Upper lobe of left lung (tissue), 6 donors: ENCODE measurements around the gene IFI30. TPM values are rescaled to one million over a fixed set of nuclear protein-coding genes. Genes with fewer than 3 reads are reported as not detected.
"Not testable (repeated sequence)": the region's sequence is repeated elsewhere in the genome, so short reads cannot be mapped to it uniquely, and the experiment has no call there.

Experiments
- ATAC-seq, 2 donors: fragments of 200-7000 bp; cut with Tn5 transposase; one replicate each; pipeline ENCODE4 v1.9.1; 2022; ENCODE audit warnings: mild to moderate bottlenecking in 2 of 2, moderate library complexity in 2 of 2; ENCODE audit not compliant: low FRiP score in 2 of 2
- DNase-seq, 2 donors: peaks; one replicate each; pipeline ENCODE4 v3.0.0-alpha.2; 2019 to 2020
- H3K27ac ChIP-seq, 4 donors: fragments of 200-600 bp; sonication (generic); one replicate each; pipeline ENCODE4 v1.5.1; 2016 to 2019
- H3K27me3 ChIP-seq, 4 donors: fragments of 200-600 bp; sonication (generic); one replicate each; pipeline ENCODE4 v1.5.1; 2017 to 2019
- H3K36me3 ChIP-seq, 4 donors: fragments of 200-600 bp; sonication (generic); one replicate each; pipeline ENCODE4 v1.5.1; 2016 to 2019
- H3K4me1 ChIP-seq, 4 donors: fragments of 200-600 bp; sonication (generic); one replicate each; pipeline ENCODE4 v1.5.1; 2018 to 2019
- H3K4me3 ChIP-seq, 4 donors: fragments of 200-600 bp; sonication (generic); one replicate each; pipeline ENCODE4 v1.5.1; 2017 to 2019; ENCODE audit warnings: mild to moderate bottlenecking in 2 of 4, moderate library complexity in 1 of 4
- H3K9me3 ChIP-seq, 4 donors: fragments of 200-600 bp; sonication (generic); one replicate each; pipeline ENCODE4 v1.5.1; 2018 to 2019
- EP300 ChIP-seq, 4 donors: sonication (generic); formaldehyde crosslinking; IDR thresholded peaks; one replicate each; pipeline ENCODE4 v1.5.1; 2017; ENCODE audit warnings: antibody characterized with exemption in 4 of 4, control low read depth in 2 of 4
- POLR2A ChIP-seq, 4 donors: fragments of 450-650 bp; IDR thresholded peaks; one replicate each; pipeline ENCODE4 v1.5.1; 2016 to 2017; ENCODE audit warnings: antibody characterized with exemption in 4 of 4, mild to moderate bottlenecking in 2 of 4
- POLR2AphosphoS5 ChIP-seq, 2 donors: sonication (generic); formaldehyde crosslinking; IDR thresholded peaks; one replicate each; pipeline ENCODE4 v1.5.1; 2017; ENCODE audit warnings: antibody characterized with exemption in 2 of 2
- WGBS, 2 donors: methylation state at CpG; one replicate each; pipeline ENCODE4 v1.1.5; 2017 to 2018; 5-methylcytosine and 5-hydroxymethylcytosine counted together
- total RNA-seq, 6 donors: library from RNA; depleted of rRNA in 4 of 6; stranded (reverse); fragments of >200 nt in 4 of 6; gene quantifications; one replicate each; pipeline versions ENCODE4 v1.1.0 to v1.2.1, GENCODE V29; 2016 to 2021
- TF ChIP-seq, protein P1 (sequence below), 6 experiments: fragments of 450-650 bp in 4 of 6; fragments of 200-600 bp in 2 of 6; sonication (generic) in 2 of 6; IDR thresholded peaks; one replicate each; pipeline ENCODE4 v1.5.1; 2016 to 2019; ENCODE audit warnings: antibody characterized with exemption in 6 of 6
- donor health status: DM: no; HTN: no; CAD: no; lungs with moderate emphysema.
- donor health status: DM: no; HTN: yes; CAD: no; lungs with severe emphysema.

Gene IFI30
- total RNA-seq, 6 donors from 2014 or later: 228 to 764 (median 476) TPM

DNA sequence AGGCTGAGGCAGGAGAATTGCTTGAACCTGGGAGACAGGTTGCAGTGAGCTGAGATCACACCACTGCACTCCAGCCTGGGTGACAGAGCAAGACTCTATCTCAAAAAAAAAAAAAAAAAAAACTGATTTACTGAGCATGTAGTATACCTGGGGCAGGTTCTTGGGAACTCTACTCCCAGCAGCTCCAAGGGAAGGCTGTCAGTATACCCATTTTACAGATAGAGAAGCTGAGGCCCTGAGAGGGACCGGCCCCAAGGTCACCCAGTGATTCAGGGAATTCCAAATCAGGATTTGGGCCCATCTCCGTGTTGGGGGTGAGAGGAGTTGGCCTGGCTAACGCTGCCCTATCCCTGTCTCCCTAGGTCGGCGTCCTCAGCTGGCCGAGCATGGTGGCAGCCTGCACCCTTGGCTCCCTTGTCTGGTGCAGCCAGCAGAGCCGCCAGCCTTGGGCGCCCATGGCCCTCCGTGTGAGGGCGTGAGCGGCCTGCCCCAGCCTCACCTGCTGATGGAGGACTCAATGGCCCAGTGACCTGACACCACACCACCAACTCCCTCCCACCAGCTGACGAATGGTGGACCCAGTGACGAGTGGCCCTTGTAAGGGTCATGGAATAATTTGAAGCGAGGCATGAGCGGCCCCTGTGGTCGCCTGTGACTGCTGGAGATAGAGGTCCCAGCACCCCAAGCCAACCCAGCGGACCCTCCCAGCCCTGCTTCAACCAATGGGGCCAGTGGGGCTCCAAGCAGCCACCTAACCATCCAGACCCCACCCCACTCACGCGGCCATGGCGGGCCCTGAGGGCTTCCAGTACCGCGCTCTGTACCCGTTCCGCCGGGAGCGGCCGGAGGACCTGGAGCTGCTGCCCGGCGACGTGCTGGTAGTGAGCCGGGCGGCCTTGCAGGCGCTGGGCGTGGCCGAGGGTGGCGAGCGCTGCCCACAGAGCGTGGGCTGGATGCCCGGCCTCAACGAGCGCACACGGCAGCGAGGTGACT lies 18.2 kb upstream of the IFI30 start:
- 82 to 93% methylated on average over 18 to 41 of the region's 43 CpGs for WGBS, 2 donors
- peak; percentile 53 to 88 for DNase-seq
- no peaks in the 10 kb centered on the region for H3K9me3 ChIP-seq
- peak overlapping the region in 2 of 4 donors; percentile 58 to 67 for H3K27ac ChIP-seq
- H3K27me3 ChIP-seq: no peaks in the 10 kb centered on the region
- peaks cover 42 to 58% (median 46%) of the 10 kb centered on the region in 4 donors for H3K4me1 ChIP-seq
- no peak overlapping the region for H3K4me3 ChIP-seq
- no peak for ATAC-seq
- peaks cover 0 to 8% (median 6%) of the 10 kb centered on the region in 4 donors for H3K36me3 ChIP-seq
- TF ChIP-seq, protein P1, sequence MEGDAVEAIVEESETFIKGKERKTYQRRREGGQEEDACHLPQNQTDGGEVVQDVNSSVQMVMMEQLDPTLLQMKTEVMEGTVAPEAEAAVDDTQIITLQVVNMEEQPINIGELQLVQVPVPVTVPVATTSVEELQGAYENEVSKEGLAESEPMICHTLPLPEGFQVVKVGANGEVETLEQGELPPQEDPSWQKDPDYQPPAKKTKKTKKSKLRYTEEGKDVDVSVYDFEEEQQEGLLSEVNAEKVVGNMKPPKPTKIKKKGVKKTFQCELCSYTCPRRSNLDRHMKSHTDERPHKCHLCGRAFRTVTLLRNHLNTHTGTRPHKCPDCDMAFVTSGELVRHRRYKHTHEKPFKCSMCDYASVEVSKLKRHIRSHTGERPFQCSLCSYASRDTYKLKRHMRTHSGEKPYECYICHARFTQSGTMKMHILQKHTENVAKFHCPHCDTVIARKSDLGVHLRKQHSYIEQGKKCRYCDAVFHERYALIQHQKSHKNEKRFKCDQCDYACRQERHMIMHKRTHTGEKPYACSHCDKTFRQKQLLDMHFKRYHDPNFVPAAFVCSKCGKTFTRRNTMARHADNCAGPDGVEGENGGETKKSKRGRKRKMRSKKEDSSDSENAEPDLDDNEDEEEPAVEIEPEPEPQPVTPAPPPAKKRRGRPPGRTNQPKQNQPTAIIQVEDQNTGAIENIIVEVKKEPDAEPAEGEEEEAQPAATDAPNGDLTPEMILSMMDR (IDR thresholded peaks at IDR 0.05): no peak

GRCh38 chr19:18156268-18156667 lies 17.3 kb upstream of the IFI30 start:
- TF ChIP-seq, protein P1 (IDR thresholded peaks at IDR 0.05): no peak
- TF ChIP-seq EP300 (IDR thresholded peaks at IDR 0.05): no peak
- Histone ChIP-seq H3K9me3 (no peaks in the 10 kb centered on the region), H3K27ac (peak overlapping the region in 3 of 4 donors; percentile 58 to 75 (median 67)), H3K4me3 (no peak overlapping the region), H3K27me3 (no peaks in the 10 kb centered on the region), H3K36me3 (peaks cover 0 to 8% (median 6%) of the 10 kb centered on the region in 4 donors), H3K4me1 (peaks cover 49 to 66% (median 53%) of the 10 kb centered on the region in 4 donors)
- DNase-seq: no peak
- 87 to 93% methylated on average over 6 of the region's 6 CpGs for WGBS, 2 donors
- no peak for ATAC-seq

GRCh38 chr19:18156841-18157464 lies 16.7 kb upstream of the IFI30 start:
- DNase-seq (peak; percentile 86 to 90), ATAC-seq (peak in 1 of 2 donors; percentile 45)
- peaks cover 49 to 66% (median 51%) of the 10 kb centered on the region in 4 donors for H3K4me1 ChIP-seq
- H3K36me3 ChIP-seq: peaks cover 0 to 8% (median 7%) of the 10 kb centered on the region in 4 donors
- H3K9me3 ChIP-seq: no peaks in the 10 kb centered on the region
- no peaks in the 10 kb centered on the region for H3K27me3 ChIP-seq
- peak overlapping the region; percentile 22 to 75 (median 62) for H3K27ac ChIP-seq
- 41 to 45% methylated on average over 12 to 22 of the region's 22 CpGs for WGBS, 2 donors
- no peak overlapping the region for H3K4me3 ChIP-seq
- TF ChIP-seq POLR2A (IDR thresholded peaks at IDR 0.05): peak in 1 of 4 donors; percentile 42
- TF ChIP-seq POLR2AphosphoS5 (IDR thresholded peaks at IDR 0.05): no peak

GRCh38 chr19:18157465-18158063 lies 16.0 kb upstream of the IFI30 start:
- 43 to 52% methylated on average over 16 to 18 of the region's 18 CpGs for WGBS, 2 donors
- ATAC-seq: no peak
- TF ChIP-seq, protein P1 (IDR thresholded peaks at IDR 0.05): no peak
- TF ChIP-seq POLR2A (IDR thresholded peaks at IDR 0.05) (no peak), POLR2AphosphoS5 (IDR thresholded peaks at IDR 0.05) (no peak), EP300 (IDR thresholded peaks at IDR 0.05) (no peak)
- H3K27me3 ChIP-seq: no peaks in the 10 kb centered on the region
- DNase-seq: peak in 1 of 2 donors; percentile 78
- H3K9me3 ChIP-seq: no peaks in the 10 kb centered on the region
- no peak overlapping the region for H3K4me3 ChIP-seq
- H3K4me1 ChIP-seq: peaks cover 46 to 65% (median 49%) of the 10 kb centered on the region in 4 donors
- peak overlapping the region; percentile 22 to 75 (median 62) for H3K27ac ChIP-seq
- H3K36me3 ChIP-seq: peaks cover 4 to 13% (median 12%) of the 10 kb centered on the region in 4 donors

DNA sequence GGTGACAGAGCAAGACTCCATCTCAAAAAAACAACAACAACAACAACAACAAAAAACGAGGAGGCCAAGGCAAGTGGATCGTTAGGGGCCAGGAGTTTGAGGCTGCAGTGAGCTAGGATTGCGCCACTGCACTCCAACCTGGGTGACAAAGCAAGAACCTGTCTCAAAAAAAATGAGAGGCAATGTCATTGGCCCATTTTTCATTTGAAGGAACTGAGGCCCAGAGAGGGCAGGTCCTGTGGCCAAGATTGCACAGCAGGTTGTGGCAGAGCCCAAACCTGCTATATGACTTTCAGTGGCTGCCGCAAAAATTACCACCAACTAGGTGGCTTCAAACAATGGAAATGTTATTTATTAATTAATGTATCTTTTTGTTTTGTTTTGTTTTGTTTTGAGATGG lies 15.1 kb upstream of the IFI30 start:
- Histone ChIP-seq H3K36me3 (peaks cover 7 to 22% (median 20%) of the 10 kb centered on the region in 4 donors), H3K27me3 (no peaks in the 10 kb centered on the region), H3K27ac (peak overlapping the region in 1 of 4 donors; percentile 67), H3K9me3 (no peaks in the 10 kb centered on the region), H3K4me3 (no peak overlapping the region), H3K4me1 (peaks cover 45 to 61% (median 49%) of the 10 kb centered on the region in 4 donors)
- WGBS, 2 donors: 76 to 83% methylated on average over 4 of the region's 4 CpGs
- no peak for TF ChIP-seq POLR2A (IDR thresholded peaks at IDR 0.05)
- TF ChIP-seq, protein P1 (IDR thresholded peaks at IDR 0.05): no peak
- no peak for TF ChIP-seq EP300 (IDR thresholded peaks at IDR 0.05)
- TF ChIP-seq POLR2AphosphoS5 (IDR thresholded peaks at IDR 0.05): no peak
- ATAC-seq (no peak), DNase-seq (no peak)

DNA sequence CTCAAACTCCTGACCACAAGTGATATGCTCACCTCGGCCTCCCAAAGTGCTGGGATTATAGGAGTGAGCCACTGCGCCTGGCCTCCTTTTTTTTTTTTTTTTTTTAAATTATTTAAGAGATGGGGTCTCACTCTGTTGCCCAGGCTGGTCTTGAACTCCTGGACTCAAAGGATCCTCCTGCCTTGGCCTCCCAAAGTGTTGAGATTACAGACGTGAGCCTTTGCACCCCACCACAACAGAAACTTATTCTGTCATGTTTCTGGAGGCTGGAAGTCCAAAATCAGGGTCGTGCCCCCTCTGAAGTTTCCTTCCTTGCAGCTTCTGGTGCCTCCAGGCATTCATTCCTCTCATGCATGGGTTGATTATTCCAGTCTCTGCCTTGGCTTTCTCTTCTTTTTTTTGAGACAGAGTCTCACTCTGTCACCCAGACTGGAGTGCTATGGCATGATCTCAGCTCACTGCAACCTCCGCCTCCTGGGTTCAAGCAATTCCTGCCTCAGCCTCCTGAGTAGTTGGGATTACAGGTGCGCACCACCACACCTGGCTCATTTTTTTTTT lies 14.5 kb upstream of the IFI30 start:
- DNase-seq, H3K27me3 ChIP-seq, H3K9me3 ChIP-seq, H3K27ac ChIP-seq, H3K4me3 ChIP-seq, ATAC-seq: not testable (repeated sequence)
- 87 to 88% methylated on average over 6 of the region's 6 CpGs for WGBS, 2 donors
- Histone ChIP-seq H3K36me3 (peaks cover 7 to 25% (median 21%) of the 10 kb centered on the region in 4 donors), H3K4me1 (peaks cover 39 to 55% (median 43%) of the 10 kb centered on the region in 4 donors)
